A549 (cell line): Measurements from ENCODE around the gene HOXC11. TPM values are rescaled to one million over a fixed set of nuclear protein-coding genes. Genes with fewer than 3 reads are reported as not detected.
A peak's percentile ranks its signal among the peaks of the same experiment; 100 is the strongest.

Experiments
- ATAC-seq, 2 experiments: fragments of 200-7000 bp in 1 of 2; fragments of >200 bp in 1 of 2; cut with Nextera tagmentation in 1 of 2; cut with Tn5 transposase in 1 of 2; 3 replicates each; pipeline versions ENCODE4 v1.8.0 to v1.9.1; 2018 to 2020; ENCODE audit warnings: mild to moderate bottlenecking in 1 of 2, moderate library complexity in 1 of 2
- CTCF ChIA-PET: fragments of 300-600 bp; sonication (Branson Sonifier 250); formaldehyde crosslinking; extraction: SDS; loops from one replicate; lab custom pipeline; 2021; ENCODE audit warnings: antibody characterized with exemption, inconsistent platforms; lab: Yijun Ruan, JAX
- POLR2A ChIA-PET: fragments of 350-600 bp; formaldehyde crosslinking; extraction: SDS; loops from one replicate; lab custom pipeline; 2021; ENCODE audit warnings: antibody characterized with exemption, inconsistent platforms; lab: Yijun Ruan, JAX
- DNase-seq, 2 experiments: peaks; one replicate each; pipeline versions ENCODE4 v3.0.0 to v3.0.0-alpha.2; 2011 to 2016; ENCODE audit warnings: low read depth in 1 of 2, low spot score in 1 of 2
- FAIRE-seq: peaks from 2 replicates; lab custom pipeline; 2011; peaks lifted over from hg19 to GRCh38; lab: Jason Lieb, UNC
- H3K27ac ChIP-seq, 2 experiments: fragments of >200 bp; sonication (Bioruptor Twin); formaldehyde crosslinking; 3 replicates each; pipeline ENCODE4 v1.5.1; 2016 to 2017
- H3K4me1 ChIP-seq: fragments of >200 bp; sonication (Bioruptor Twin); formaldehyde crosslinking; 3 replicates; pipeline ENCODE4 v1.6.1; 2016
- H3K4me2 ChIP-seq: fragments of >200 bp; sonication (Bioruptor Twin); formaldehyde crosslinking; 3 replicates; pipeline ENCODE4 v1.6.1; 2016
- H3K4me3 ChIP-seq: fragments of >200 bp; sonication (Bioruptor Twin); formaldehyde crosslinking; 3 replicates; pipeline ENCODE4 v1.5.1; 2016
- H3K9me3 ChIP-seq: fragments of >200 bp; sonication (Bioruptor Twin); formaldehyde crosslinking; 3 replicates; pipeline ENCODE4 v1.6.1; 2016
- CBX8 ChIP-seq: fragments of 200-600 bp; sonication (generic); IDR thresholded peaks from 2 replicates; pipeline ENCODE4 v1.6.1; 2016
- CTCF ChIP-seq: fragments of >200 bp; sonication (Bioruptor Twin); formaldehyde crosslinking; IDR thresholded peaks from 3 replicates; pipeline ENCODE4 v1.5.1; 2016
- E2F6 ChIP-seq: IDR thresholded peaks from 2 replicates; pipeline ENCODE4 v1.6.1; 2012; ENCODE audit warnings: low read depth, borderline replicate concordance
- EHF ChIP-seq: fragments of 250-450 bp; sonication (Bioruptor Pico); IDR thresholded peaks from 2 replicates; pipeline ENCODE4 v1.5.0; 2020; ENCODE audit warnings: mild to moderate bottlenecking
- FOSB ChIP-seq: fragments of 250-450 bp; sonication (Bioruptor Pico); IDR thresholded peaks from 2 replicates; pipeline ENCODE4 v1.5.0; 2020; ENCODE audit warnings: mild to moderate bottlenecking, moderate library complexity
- FOSL2 ChIP-seq, 2 experiments: fragments of 450-650 bp in 1 of 2; fragments of >200 bp in 1 of 2; sonication (Bioruptor Twin) in 1 of 2; formaldehyde crosslinking; IDR thresholded peaks; 2 replicates each; pipeline versions ENCODE4 v1.5.0 to v1.6.1; 2016 to 2020; ENCODE audit warnings: mild to moderate bottlenecking in 1 of 2, moderate library complexity in 1 of 2
- FOXS1 ChIP-seq: fragments of 250-450 bp; sonication (Bioruptor Pico); IDR thresholded peaks from 2 replicates; pipeline ENCODE4 v1.5.0; 2020; ENCODE audit warnings: mild to moderate bottlenecking, moderate library complexity
- HEYL ChIP-seq: fragments of 250-450 bp; sonication (Bioruptor Pico); IDR thresholded peaks from 2 replicates; pipeline ENCODE4 v1.8.0; 2021; ENCODE audit warnings: mild to moderate bottlenecking, moderate library complexity
- HOXB13 ChIP-seq: fragments of 250-450 bp; sonication (Bioruptor Pico); IDR thresholded peaks from 2 replicates; pipeline ENCODE4 v1.5.0; 2020; ENCODE audit warnings: low read depth, mild to moderate bottlenecking, moderate library complexity
- MAX ChIP-seq: IDR thresholded peaks from 2 replicates; pipeline ENCODE4 v1.6.1; 2012
- NPAS2 ChIP-seq: fragments of 250-450 bp; sonication (Bioruptor Pico); IDR thresholded peaks from 2 replicates; pipeline ENCODE4 v1.8.0; 2022; ENCODE audit warnings: mild to moderate bottlenecking, moderate library complexity, borderline replicate concordance
- POLR2A ChIP-seq: IDR thresholded peaks from 2 replicates; pipeline ENCODE4 v1.6.1; 2012; ENCODE audit warnings: mild to moderate bottlenecking, low read length
- RAD21 ChIP-seq, 2 experiments: fragments of >200 bp in 1 of 2; sonication (Bioruptor Twin) in 1 of 2; formaldehyde crosslinking in 1 of 2; IDR thresholded peaks in 1 of 2; conservative IDR thresholded peaks in 1 of 2; 2 replicates in 1 of 2; 3 replicates in 1 of 2; pipeline ENCODE4 v1.6.1; 2012 to 2018; ENCODE audit warnings: inconsistent platforms in 1 of 2
- RARB ChIP-seq: fragments of 250-450 bp; sonication (Bioruptor Pico); IDR thresholded peaks from 2 replicates; pipeline ENCODE4 v1.8.0; 2021; ENCODE audit warnings: mild to moderate bottlenecking, moderate library complexity
- REST ChIP-seq: fragments of 200-600 bp; sonication (generic); IDR thresholded peaks from 2 replicates; pipeline ENCODE4 v1.6.1; 2016; ENCODE audit warnings: antibody characterized with exemption, mild to moderate bottlenecking, moderate library complexity
- SMC3 ChIP-seq: fragments of >200 bp; sonication (Bioruptor Twin); formaldehyde crosslinking; IDR thresholded peaks from 3 replicates; pipeline ENCODE4 v1.6.1; 2018; ENCODE audit warnings: inconsistent platforms
- ZFP36 ChIP-seq: fragments of 450-650 bp; IDR thresholded peaks from 2 replicates; pipeline ENCODE4 v1.6.1; 2014; ENCODE audit warnings: borderline replicate concordance; ENCODE audit not compliant: partially characterized antibody
- ZNF302 ChIP-seq: fragments of 250-450 bp; sonication (Bioruptor Pico); IDR thresholded peaks from 2 replicates; pipeline ENCODE4 v1.9.0; 2021; ENCODE audit warnings: inconsistent platforms, mild to moderate bottlenecking, moderate library complexity
- WGBS: methylation state at CpG from one replicate; pipeline ENCODE4 v1.1.6; 2017; ENCODE audit errors: missing lambda C conversion rate; 5-methylcytosine and 5-hydroxymethylcytosine counted together
- polyA plus RNA-seq, 4 experiments: library from polyadenylated mRNA; depleted of rRNA in 3 of 4; stranded (reverse); fragments of >200 nt; fragmentation: RNase III in 1 of 4; extraction: RNeasy Plus Mini Kit Qiagen cat#74134 plus additional on column Dnase treatment in 1 of 4; gene quantifications; 2 replicates in 3 of 4; 3 replicates in 1 of 4; pipeline ENCODE4 v1.2.3, GENCODE V29; 2011 to 2017

Gene HOXC11
- polyA plus RNA-seq, 2 of the 4 experiments (the other 2 are of a cell fraction): 0.45 to 0.58 TPM

GRCh38 chr12:54005853-54006558 is 33.1 kb downstream of the HOXC11 start:
- Histone ChIP-seq H3K4me3 (no peak overlapping the region), H3K27ac (peak overlapping the region in 1 of 2 experiments; percentile 74; a peak in 3 of 6 replicates), H3K4me2 (peak overlapping the region; percentile 60), H3K9me3 (no peaks in the 10 kb centered on the region), H3K4me1 (peaks cover 20% of the 10 kb centered on the region)
- CTCF ChIA-PET: interaction anchor here (0.6 to 28.7 kb wide), 45 partner anchors 8 to 365 kb away, joined by 3 to 1074 read pairs (median 4); partner anchors contain the start of genes HOXC10, HOXC12, HOXC4 and HOXC5
- POLR2A ChIA-PET: interaction anchor here (0.6 to 1.0 kb wide), 5 partner anchors 11 to 195 kb away, joined by 3 to 6 read pairs (median 4); no protein-coding TSS in a partner anchor
- no peak for FAIRE-seq
- TF ChIP-seq FOXS1 (CRISPR knock-in tag): no peak
- peak; percentile 97 for TF ChIP-seq SMC3
- TF ChIP-seq CTCF: peak; percentile 93
- no peak for TF ChIP-seq FOSB (CRISPR knock-in tag)
- TF ChIP-seq MAX: peak; percentile 54; the same call in 1 of the 2 replicates
- TF ChIP-seq RAD21 (conservative IDR thresholded peaks at IDR 0.05 in 1 of 2, IDR thresholded peaks at IDR 0.05 in 1 of 2): peak; percentile 97 to 98
- TF ChIP-seq E2F6: peak; percentile 44; the same call in 1 of the 2 replicates
- ATAC-seq: peak; percentile 59 to 82
- 30% methylated on average over 34 of the region's 39 CpGs for WGBS
- peak; percentile 82 to 86 for DNase-seq

- H3K27ac ChIP-seq: peak overlapping the region in 1 of 2 experiments; percentile 74; a peak in 1 of 6 replicates
- 80% methylated on average over 22 of the region's 22 CpGs for WGBS
- peak overlapping the region; percentile 60; the same call in 2 of the 3 replicates for H3K4me2 ChIP-seq
- peak in 1 of 2 experiments; percentile 2; a peak in 1 of 6 replicates for ATAC-seq
- no peak for FAIRE-seq
- no peak overlapping the region for H3K4me3 ChIP-seq
- H3K9me3 ChIP-seq: no peaks in the 10 kb centered on the region
- ChIA-PET POLR2A (interaction anchor here (0.7 to 1.4 kb wide), 3 partner anchors 11 to 195 kb away, joined by 3 read pairs; no protein-coding TSS in a partner anchor), CTCF (interaction anchor here (0.8 to 28.7 kb wide), 25 partner anchors 10 to 304 kb away, joined by 3 to 1074 read pairs (median 5); partner anchors contain the start of genes HOXC10, HOXC5, HOXC6 and SMUG1)
- peaks cover 23% of the 10 kb centered on the region for H3K4me1 ChIP-seq
- no peak for DNase-seq
- TF ChIP-seq ZNF302: no peak
- TF ChIP-seq POLR2A: no peak
Measured at GRCh38 chr12:54006559-54007220, 33.8 kb downstream of the HOXC11 start.

- peaks cover 32% of the 10 kb centered on the region for H3K4me1 ChIP-seq
- FAIRE-seq (no peak), ATAC-seq (no peak), DNase-seq (no peak)
- no peaks in the 10 kb centered on the region for H3K9me3 ChIP-seq
- no peak overlapping the region; the same call in 2 of the 3 replicates for H3K4me2 ChIP-seq
- 82% methylated on average over 2 of the region's 2 CpGs for WGBS
- H3K4me3 ChIP-seq: no peak overlapping the region
- CTCF ChIA-PET: interaction anchor here (0.5 to 28.7 kb wide), 25 partner anchors 9 to 316 kb away, joined by 3 to 1074 read pairs (median 6); partner anchors contain the start of genes HOXC10, HOXC13, HOXC4 and HOXC5
- POLR2A ChIA-PET: interaction anchor here (1.4 to 2.3 kb wide), 2 partner anchors 10 to 194 kb away, joined by 3 to 40 read pairs; no protein-coding TSS in a partner anchor
- peak overlapping the region in 1 of 2 experiments; percentile 97; a peak in 1 of 6 replicates for H3K27ac ChIP-seq
- no peak for TF ChIP-seq HEYL (CRISPR knock-in tag)
- no peak for TF ChIP-seq CTCF
- TF ChIP-seq ZFP36: no peak
- no peak for TF ChIP-seq EHF (CRISPR knock-in tag)
- no peak for TF ChIP-seq CBX8
- no peak for TF ChIP-seq FOSL2 (IDR thresholded peaks at IDR 0.05)
- no peak for TF ChIP-seq FOSL2 (CRISPR knock-in tag; IDR thresholded peaks at IDR 0.05)
- no peak for TF ChIP-seq HOXB13 (CRISPR knock-in tag)
- TF ChIP-seq NPAS2 (CRISPR knock-in tag): no peak
- TF ChIP-seq MAX: no peak
- TF ChIP-seq RARB (CRISPR knock-in tag): no peak
- TF ChIP-seq REST: no peak
Measured at GRCh38 chr12:54007538-54008259, 34.8 kb downstream of the HOXC11 start.
